ENCODE measurements around the gene CCDC57. TPM values are rescaled to one million over a fixed set of nuclear protein-coding genes. Genes with fewer than 3 reads are reported as not detected.

Gene CCDC57
- polyA plus RNA-seq, 1 donor from 2014 or later = 70.9 TPM

DNA sequence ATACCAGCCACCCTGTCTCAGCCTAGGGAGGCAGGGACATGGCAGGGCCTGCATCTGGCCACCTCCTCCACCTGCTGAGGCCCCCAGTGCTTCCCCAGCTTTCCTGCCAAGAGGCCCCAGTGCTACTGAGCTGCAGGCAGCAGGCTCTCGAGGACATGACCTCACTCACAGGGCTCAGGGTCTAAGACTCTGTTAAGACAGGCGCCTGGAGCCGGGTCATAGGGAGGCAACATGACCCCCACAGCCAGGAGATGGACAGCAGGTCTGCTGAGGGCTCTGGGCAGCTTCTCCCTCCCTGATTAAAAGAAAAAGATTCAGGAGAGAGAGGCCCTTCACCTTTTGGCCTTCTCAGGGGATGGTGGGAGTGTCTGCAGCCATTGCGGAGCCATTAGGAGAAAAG lies 91.4 kb downstream of the CCDC57 start:
- Histone ChIP-seq H3K27ac (ENCODE audit: low read length) (no peak overlapping the region), H2AFZ (ENCODE audit: low read depth, low read length) (no peak overlapping the region), H3K79me2 (replicated peaks; ENCODE audit: insufficient read depth, low read length) (no peaks in the 10 kb centered on the region), H3F3A (ENCODE audit: insufficient read depth, low read length, poor library complexity, severe bottlenecking) (no peaks in the 10 kb centered on the region), H3K4me3 (ENCODE audit: low read length) (no peak overlapping the region), H3K4me2 (ENCODE audit: low read length) (no peak overlapping the region), H3K36me3 (ENCODE audit: insufficient read depth, low read length) (no peaks in the 10 kb centered on the region), H3K9ac (ENCODE audit: low read length) (no peak overlapping the region), H3K27me3 (ENCODE audit: insufficient read depth, low read depth, low read length) (no peaks in the 10 kb centered on the region), H3K9me3 (ENCODE audit: low read length) (no peaks in the 10 kb centered on the region), H3K9me2 (ENCODE audit: insufficient read depth, low read length) (no peaks in the 10 kb centered on the region), H4K20me1 (ENCODE audit: insufficient read depth) (no peaks in the 10 kb centered on the region)
- TF ChIP-seq POLR2AphosphoS5 (IDR thresholded peaks at IDR 0.05) (no peak), SMC3 (conservative IDR thresholded peaks at IDR 0.05; ENCODE audit: poor library complexity) (no peak), EP300 (conservative IDR thresholded peaks at IDR 0.05; ENCODE audit: poor library complexity, severe bottlenecking) (no peak), MXI1 (conservative IDR thresholded peaks at IDR 0.05; ENCODE audit: poor library complexity, severe bottlenecking) (no peak), EZH2 (IDR thresholded peaks at IDR 0.05; ENCODE audit: borderline replicate concordance, insufficient read depth, low read length, poor library complexity, severe bottlenecking) (no peak)
- TF ChIP-seq, protein P1, sequence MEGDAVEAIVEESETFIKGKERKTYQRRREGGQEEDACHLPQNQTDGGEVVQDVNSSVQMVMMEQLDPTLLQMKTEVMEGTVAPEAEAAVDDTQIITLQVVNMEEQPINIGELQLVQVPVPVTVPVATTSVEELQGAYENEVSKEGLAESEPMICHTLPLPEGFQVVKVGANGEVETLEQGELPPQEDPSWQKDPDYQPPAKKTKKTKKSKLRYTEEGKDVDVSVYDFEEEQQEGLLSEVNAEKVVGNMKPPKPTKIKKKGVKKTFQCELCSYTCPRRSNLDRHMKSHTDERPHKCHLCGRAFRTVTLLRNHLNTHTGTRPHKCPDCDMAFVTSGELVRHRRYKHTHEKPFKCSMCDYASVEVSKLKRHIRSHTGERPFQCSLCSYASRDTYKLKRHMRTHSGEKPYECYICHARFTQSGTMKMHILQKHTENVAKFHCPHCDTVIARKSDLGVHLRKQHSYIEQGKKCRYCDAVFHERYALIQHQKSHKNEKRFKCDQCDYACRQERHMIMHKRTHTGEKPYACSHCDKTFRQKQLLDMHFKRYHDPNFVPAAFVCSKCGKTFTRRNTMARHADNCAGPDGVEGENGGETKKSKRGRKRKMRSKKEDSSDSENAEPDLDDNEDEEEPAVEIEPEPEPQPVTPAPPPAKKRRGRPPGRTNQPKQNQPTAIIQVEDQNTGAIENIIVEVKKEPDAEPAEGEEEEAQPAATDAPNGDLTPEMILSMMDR (IDR thresholded peaks at IDR 0.05; ENCODE audit: poor library complexity, severe bottlenecking) = no peak
- TF ChIP-seq, protein P2, sequence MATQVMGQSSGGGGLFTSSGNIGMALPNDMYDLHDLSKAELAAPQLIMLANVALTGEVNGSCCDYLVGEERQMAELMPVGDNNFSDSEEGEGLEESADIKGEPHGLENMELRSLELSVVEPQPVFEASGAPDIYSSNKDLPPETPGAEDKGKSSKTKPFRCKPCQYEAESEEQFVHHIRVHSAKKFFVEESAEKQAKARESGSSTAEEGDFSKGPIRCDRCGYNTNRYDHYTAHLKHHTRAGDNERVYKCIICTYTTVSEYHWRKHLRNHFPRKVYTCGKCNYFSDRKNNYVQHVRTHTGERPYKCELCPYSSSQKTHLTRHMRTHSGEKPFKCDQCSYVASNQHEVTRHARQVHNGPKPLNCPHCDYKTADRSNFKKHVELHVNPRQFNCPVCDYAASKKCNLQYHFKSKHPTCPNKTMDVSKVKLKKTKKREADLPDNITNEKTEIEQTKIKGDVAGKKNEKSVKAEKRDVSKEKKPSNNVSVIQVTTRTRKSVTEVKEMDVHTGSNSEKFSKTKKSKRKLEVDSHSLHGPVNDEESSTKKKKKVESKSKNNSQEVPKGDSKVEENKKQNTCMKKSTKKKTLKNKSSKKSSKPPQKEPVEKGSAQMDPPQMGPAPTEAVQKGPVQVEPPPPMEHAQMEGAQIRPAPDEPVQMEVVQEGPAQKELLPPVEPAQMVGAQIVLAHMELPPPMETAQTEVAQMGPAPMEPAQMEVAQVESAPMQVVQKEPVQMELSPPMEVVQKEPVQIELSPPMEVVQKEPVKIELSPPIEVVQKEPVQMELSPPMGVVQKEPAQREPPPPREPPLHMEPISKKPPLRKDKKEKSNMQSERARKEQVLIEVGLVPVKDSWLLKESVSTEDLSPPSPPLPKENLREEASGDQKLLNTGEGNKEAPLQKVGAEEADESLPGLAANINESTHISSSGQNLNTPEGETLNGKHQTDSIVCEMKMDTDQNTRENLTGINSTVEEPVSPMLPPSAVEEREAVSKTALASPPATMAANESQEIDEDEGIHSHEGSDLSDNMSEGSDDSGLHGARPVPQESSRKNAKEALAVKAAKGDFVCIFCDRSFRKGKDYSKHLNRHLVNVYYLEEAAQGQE (IDR thresholded peaks at IDR 0.05; ENCODE audit: borderline replicate concordance) = no peak

DNA sequence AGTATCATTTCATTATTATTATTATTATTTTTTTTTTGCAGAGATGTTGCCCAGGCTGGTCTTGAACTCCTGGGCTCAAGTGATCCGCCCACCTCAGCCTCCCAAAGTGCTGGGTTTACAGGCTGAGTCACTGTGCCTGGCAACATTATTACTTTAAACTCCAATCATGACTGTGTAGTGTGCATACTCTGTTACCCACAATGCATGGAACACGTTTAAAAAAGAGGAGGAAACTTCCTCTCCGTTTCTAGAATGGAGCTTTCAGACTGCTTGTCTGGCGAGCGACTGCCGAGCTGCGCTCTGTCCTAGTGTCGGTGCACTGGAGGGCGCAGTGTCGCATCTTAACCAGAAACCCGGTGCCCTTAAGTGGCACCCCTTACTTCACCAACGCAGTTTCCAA lies 92.5 kb downstream of the CCDC57 start:
- Histone ChIP-seq H3K36me3 (ENCODE audit: insufficient read depth, low read length) (no peaks in the 10 kb centered on the region), H3F3A (ENCODE audit: insufficient read depth, low read length, poor library complexity, severe bottlenecking) (no peaks in the 10 kb centered on the region), H3K9me3 (ENCODE audit: low read length) (no peaks in the 10 kb centered on the region), H3K79me2 (replicated peaks; ENCODE audit: insufficient read depth, low read length) (no peaks in the 10 kb centered on the region), H3K9ac (ENCODE audit: low read length) (no peak overlapping the region), H3K4me2 (ENCODE audit: low read length) (no peak overlapping the region), H3K27ac (ENCODE audit: low read length) (no peak overlapping the region), H2AFZ (ENCODE audit: low read depth, low read length) (no peak overlapping the region), H3K4me3 (ENCODE audit: low read length) (no peak overlapping the region), H3K27me3 (ENCODE audit: insufficient read depth, low read depth, low read length) (no peaks in the 10 kb centered on the region), H4K20me1 (ENCODE audit: insufficient read depth) (no peaks in the 10 kb centered on the region), H3K9me2 (ENCODE audit: insufficient read depth, low read length) (no peaks in the 10 kb centered on the region)
- no peak for TF ChIP-seq RAD21 (conservative IDR thresholded peaks at IDR 0.05)
- TF ChIP-seq, protein P1 (IDR thresholded peaks at IDR 0.05; ENCODE audit: poor library complexity, severe bottlenecking) = no peak

All from neural cell (in vitro differentiated cells).